LNCaP clone FGC (cell line): ENCODE measurements around the gene SPINT2.

Experiments
- DNase-seq: peaks from one replicate; pipeline ENCODE4 v3.0.0-alpha.2; 2011; ENCODE audit warnings: low read depth
- H3K4me3 ChIP-seq: 2 replicates; pipeline ENCODE4 v1.5.1; 2011; ENCODE audit warnings: mild to moderate bottlenecking, low read depth, low read length, control low read depth
- TF ChIP-seq, protein P1 (sequence below): IDR thresholded peaks from 2 replicates; pipeline ENCODE4 v1.5.1; 2012; ENCODE audit warnings: mild to moderate bottlenecking; ENCODE audit not compliant: control insufficient read depth, insufficient read depth; ENCODE audit errors: extremely low read depth

Gene SPINT2

DNA sequence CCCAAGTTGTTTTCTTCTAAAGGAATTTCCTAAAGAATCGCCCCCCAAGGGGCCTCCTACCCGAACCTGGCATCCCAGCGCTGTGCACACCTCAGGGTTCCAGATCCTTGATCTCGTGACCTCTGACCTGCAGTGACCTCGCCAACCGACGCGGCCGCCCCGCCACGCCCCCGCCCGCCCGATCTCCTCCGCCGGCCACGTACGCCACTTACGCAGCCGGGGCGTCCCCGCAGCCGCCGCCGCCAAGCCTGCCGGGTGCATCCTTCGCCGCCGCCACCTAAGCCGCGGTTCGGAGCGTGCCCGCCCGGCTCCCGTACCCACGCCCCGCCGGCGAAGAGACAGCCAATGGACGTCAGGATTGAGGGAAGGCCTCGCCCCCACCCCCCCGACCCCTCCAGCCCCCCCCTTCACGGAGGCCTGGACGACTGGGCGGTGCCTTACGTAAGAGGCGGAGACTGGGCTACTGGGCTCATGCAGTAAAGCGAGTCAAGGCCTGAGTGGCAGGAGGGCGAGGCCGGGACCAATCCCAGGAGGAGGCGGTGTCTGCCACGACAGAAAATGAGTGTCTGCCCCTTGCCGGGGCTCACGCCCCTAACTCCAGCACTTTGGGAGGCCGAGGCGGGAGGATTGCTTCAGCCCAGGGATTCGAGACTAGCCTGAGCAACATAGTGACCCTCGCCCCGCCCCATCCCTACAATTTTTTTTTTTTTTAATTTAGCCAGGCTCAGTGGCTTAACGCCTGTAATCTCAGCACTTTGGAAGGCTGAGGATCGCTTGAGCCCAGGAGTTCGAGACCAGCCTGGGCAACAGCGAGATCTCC lies 51.5 kb downstream of the SPINT2 start, which contains the start of gene YIF1B:
Gene YIF1B (minus strand): TSS at position 291 of the 820 bp plus-strand sequence. CDS start 30 bp downstream, at position 261.
- TF ChIP-seq, protein P1, sequence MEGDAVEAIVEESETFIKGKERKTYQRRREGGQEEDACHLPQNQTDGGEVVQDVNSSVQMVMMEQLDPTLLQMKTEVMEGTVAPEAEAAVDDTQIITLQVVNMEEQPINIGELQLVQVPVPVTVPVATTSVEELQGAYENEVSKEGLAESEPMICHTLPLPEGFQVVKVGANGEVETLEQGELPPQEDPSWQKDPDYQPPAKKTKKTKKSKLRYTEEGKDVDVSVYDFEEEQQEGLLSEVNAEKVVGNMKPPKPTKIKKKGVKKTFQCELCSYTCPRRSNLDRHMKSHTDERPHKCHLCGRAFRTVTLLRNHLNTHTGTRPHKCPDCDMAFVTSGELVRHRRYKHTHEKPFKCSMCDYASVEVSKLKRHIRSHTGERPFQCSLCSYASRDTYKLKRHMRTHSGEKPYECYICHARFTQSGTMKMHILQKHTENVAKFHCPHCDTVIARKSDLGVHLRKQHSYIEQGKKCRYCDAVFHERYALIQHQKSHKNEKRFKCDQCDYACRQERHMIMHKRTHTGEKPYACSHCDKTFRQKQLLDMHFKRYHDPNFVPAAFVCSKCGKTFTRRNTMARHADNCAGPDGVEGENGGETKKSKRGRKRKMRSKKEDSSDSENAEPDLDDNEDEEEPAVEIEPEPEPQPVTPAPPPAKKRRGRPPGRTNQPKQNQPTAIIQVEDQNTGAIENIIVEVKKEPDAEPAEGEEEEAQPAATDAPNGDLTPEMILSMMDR = no peak
- DNase-seq = peak; percentile 93
- peak within 1 kb of the TSS; percentile 93 for H3K4me3 ChIP-seq

DNA sequence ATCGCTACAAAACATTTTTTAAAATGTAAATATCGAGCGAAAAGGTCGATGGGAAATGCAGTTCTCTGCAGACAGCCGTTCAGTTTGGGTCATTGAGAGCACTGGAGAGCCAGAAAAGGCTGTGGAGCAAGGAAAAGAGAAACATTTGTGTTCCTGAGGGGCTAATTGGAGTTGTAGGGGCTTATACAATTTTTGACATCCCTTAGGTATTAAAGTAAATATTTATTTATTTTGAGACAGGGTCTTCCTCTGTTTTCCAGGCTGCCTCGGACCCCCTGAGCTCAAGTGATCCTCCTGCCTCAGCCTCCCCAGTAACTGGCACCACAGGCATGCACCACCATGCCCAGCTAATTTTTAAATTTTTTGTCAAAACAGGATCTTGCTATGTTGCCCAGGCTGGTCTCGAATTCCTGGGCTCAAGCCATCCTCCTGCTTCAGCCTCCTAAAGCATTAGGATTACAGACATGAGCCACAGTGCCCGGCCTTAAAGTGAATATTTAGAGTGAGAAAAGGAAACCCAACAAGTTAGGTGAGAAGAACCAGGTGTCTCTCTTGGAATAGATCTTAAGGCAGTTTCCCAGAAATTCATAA lies 52.2 kb downstream of the SPINT2 start:
- H3K4me3 ChIP-seq = peak overlapping the region; percentile 93
- DNase-seq = no peak
- TF ChIP-seq, protein P1 = no peak

DNA sequence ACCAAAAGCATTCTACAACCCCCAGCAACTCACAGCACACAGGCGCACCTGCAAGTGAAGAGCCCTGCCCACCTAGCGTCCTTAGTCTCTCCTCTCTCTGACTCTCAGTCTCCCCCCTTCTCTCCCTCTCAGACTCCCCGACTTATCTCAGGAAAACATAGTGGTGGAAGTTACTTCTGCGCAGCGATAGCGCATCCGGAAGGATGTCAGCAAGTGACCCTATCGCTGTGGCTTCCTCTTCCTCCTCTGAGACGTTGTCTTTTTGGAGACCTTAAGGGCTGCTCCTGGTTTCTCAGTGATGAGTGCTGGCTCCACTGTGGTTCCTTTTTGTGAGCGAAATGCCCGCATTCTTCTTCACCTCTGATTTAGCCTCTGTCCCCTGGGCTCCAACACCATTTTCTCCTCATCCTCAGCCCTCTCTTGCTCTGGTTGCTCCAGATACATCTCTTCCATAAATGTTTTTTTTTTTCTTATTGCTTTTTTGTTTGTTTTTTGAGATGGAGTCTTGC lies 52.8 kb downstream of the SPINT2 start:
- TF ChIP-seq, protein P1 = no peak
- DNase-seq = no peak
- no peak overlapping the region for H3K4me3 ChIP-seq

DNA sequence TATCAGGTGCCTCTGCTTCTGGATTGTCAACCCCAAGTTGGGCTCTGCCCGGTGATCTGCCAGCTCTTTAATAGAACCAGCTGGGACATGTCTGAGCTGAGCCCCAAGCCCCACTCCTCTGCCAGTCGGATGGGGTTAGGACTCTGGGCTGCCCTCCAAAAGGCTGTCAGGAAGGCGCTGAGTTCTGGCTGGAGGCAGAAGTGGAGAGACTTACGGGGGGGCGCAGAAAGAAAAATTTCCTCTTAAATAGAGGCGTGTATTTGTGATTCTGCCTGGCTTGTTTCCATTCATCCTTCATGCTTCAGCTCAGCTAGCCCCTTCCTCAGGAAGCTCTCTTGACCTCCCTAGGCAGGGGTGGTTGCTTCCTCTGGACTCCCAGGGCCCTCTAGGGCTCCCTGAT lies 54.3 kb downstream of the SPINT2 start:
- no peak overlapping the region for H3K4me3 ChIP-seq
- no peak for DNase-seq
- TF ChIP-seq, protein P1 = no peak

DNA sequence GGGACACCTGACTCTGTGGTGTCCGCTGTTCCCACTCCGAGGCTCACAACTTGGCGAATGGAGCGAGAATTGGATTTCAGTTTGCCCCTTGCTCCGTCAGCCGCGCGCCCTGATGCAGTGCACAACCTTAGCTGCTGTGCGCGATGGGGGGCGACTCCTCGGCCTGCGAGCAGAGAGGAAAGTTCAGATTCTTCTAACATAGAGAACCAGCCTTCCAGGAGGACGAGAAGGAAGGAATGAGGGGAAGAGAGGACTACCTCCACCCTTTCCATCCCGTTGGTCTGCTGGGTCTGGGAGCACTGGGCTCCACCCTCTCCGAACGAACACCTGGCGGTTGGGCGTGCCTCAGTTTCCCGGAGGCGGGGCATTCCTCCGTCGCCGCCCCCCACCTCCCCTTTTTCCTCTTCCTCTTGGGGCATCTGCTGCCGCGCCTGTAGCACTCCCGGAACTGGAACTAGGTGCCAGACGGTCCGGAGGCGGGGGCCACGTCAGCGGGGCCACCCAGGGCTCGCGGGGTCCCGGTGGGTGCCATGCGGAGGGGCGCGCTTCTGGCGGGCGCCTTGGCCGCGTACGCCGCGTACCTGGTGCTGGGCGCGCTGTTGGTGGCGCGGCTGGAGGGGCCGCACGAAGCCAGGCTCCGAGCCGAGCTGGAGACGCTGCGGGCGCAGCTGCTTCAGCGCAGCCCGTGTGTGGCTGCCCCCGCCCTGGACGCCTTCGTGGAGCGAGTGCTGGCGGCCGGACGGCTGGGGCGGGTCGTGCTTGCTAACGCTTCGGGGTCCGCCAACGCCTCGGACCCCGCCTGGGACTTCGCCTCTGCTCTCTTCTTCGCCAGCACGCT lies 55.3 kb downstream of the SPINT2 start, which contains the start of gene KCNK6:
Gene KCNK6 (plus strand): TSS at position 425 of the 838 bp plus-strand sequence. CDS start 106 bp downstream, at position 531.
- no peak for DNase-seq
- TF ChIP-seq, protein P1 = no peak
- peak within 1 kb of the TSS; percentile 24 for H3K4me3 ChIP-seq

DNA sequence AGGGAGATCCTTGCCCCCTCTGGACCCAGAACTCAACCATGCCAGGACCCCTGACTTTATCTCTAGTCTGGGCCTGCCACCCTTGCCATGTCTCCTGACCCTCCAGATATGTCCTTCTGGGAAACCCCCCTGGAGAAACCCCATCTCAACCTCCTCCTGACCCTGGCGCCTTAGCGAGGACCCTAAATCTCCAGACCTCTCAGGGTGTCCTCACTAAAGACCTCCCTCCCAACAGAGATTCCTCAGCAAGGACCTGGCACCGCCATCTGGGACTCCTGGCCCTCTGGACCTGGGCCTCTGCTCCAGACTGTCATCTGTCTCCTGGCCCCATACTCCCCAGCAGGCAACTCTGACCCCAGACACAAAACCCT lies 56.6 kb downstream of the SPINT2 start:
- no peak for DNase-seq
- TF ChIP-seq, protein P1 = no peak
- no peak overlapping the region for H3K4me3 ChIP-seq
